ENCODE results near the gene DMBX1. TPM values are rescaled to one million over a fixed set of nuclear protein-coding genes. Genes with fewer than 3 reads are reported as not detected.

The DMBX1 gene
- total and polyA plus RNA-seq, 9 of the 15 experiments (the other 6 are each of a cell fraction or from before 2014, with no cell fraction given), result 0.25 to 4.3 (median 1.0) TPM

- TF ChIP-seq POU5F1 (IDR thresholded peaks at IDR 0.05; ENCODE audit: borderline replicate concordance, low read depth, low read length, partially characterized antibody) (no peak), CBX1 (IDR thresholded peaks at IDR 0.05; ENCODE audit: low read depth) (no peak), STAT6 (CRISPR knock-in tag; IDR thresholded peaks at IDR 0.05) (no peak), CHAMP1 (IDR thresholded peaks at IDR 0.05) (no peak)
Measured at GRCh38 chr1:46510998-46511365, 21.3 kb downstream of the DMBX1 start (continued).

GRCh38 chr1:46512135-46512791 lies 22.6 kb downstream of the DMBX1 start:
- Histone ChIP-seq H4K20me1 (replicated peaks; ENCODE audit: control insufficient read depth, insufficient read depth, low read length) (no peaks in the 10 kb centered on the region), H3K9me3 (replicated peaks; ENCODE audit: control insufficient read depth, insufficient read depth, low read depth, low read length) (no peaks in the 10 kb centered on the region), H3K27ac (ENCODE audit: extremely low read depth, low read depth, low read length) (no peak overlapping the region), H3K4me2 (ENCODE audit: insufficient read depth, low read length) (no peak overlapping the region), H3K79me2 (ENCODE audit: control insufficient read depth, insufficient read depth, low read length) (no peaks in the 10 kb centered on the region), H3K9me1 (ENCODE audit: control insufficient read depth, insufficient read depth, low read length) (no peaks in the 10 kb centered on the region), H3K36me3 (ENCODE audit: control insufficient read depth, insufficient read depth, low read length) (no peaks in the 10 kb centered on the region), H3K4me3 (no peak overlapping the region), H3K9ac (ENCODE audit: insufficient read depth in 1 of 2, low read depth in 2 of 2, low read length in 2 of 2) (peak overlapping the region in 1 of 2 experiments; percentile 33; a peak in 2 of 4 replicates), H3K4me1 (replicated peaks in 1 of 2; ENCODE audit: control insufficient read depth in 2 of 2, insufficient read depth in 2 of 2, low read length in 2 of 2) (peaks cover 28 to 60% of the 10 kb centered on the region in 2 experiments), H2AFZ (ENCODE audit: low read depth, low read length) (no peak overlapping the region), H3K27me3 (ENCODE audit: control insufficient read depth in 2 of 2, insufficient read depth in 2 of 2, low read length in 2 of 2) (no peaks in the 10 kb centered on the region)
- ChIA-PET POLR2A (interaction anchor here (1.1 to 2.5 kb wide), 4 partner anchors 9 to 40 kb away, joined by 3 to 9 read pairs (median 5); no protein-coding TSS in a partner anchor), CTCF (ENCODE audit: low intra/inter-chr PET ratio) (no interaction called here)
- ATAC-seq (no peak), DNase-seq (ENCODE audit: extremely low read depth in 1 of 4, low spot score in 3 of 4) (no peak), FAIRE-seq (no peak)
- WGBS (ENCODE audit: insufficient coverage, low coverage, missing lambda C conversion rate), result 79% methylated on average over 23 of the region's 23 CpGs
- in situ Hi-C loops (cut with MboI), result no loop called here
- no TSS peak for BruUV-seq (replicated peaks)
- TF ChIP-seq MEIS2 (IDR thresholded peaks at IDR 0.05; ENCODE audit: partially characterized antibody) (no peak), ZNF133 (CRISPR knock-in tag; IDR thresholded peaks at IDR 0.05) (no peak), CBX1 (IDR thresholded peaks at IDR 0.05; ENCODE audit: low read depth) (no peak), FOXP4 (CRISPR knock-in tag; IDR thresholded peaks at IDR 0.05; ENCODE audit: borderline replicate concordance) (no peak), ZBTB33 (CRISPR knock-in tag; IDR thresholded peaks at IDR 0.05) (0 out of 2 replicates have a peak, but pooled peaks have one; percentile 28), L3MBTL2 (IDR thresholded peaks at IDR 0.05) (no peak)
- intact Hi-C loops (cut with micrococcal nuclease), result no loop called here
